CD4-positive, alpha-beta T cell treated with Interleukin-4 for 4 hours (primary cell): ENCODE data around the gene CYS1.
"Not testable (repeated sequence)": the region's sequence is repeated elsewhere in the genome, so short reads cannot be mapped to it uniquely, and the experiment has no call there.

Experiments used
- DNase-seq: peaks from one replicate; pipeline ENCODE4 v3.0.0-alpha.2; 2020

Gene CYS1

DNA sequence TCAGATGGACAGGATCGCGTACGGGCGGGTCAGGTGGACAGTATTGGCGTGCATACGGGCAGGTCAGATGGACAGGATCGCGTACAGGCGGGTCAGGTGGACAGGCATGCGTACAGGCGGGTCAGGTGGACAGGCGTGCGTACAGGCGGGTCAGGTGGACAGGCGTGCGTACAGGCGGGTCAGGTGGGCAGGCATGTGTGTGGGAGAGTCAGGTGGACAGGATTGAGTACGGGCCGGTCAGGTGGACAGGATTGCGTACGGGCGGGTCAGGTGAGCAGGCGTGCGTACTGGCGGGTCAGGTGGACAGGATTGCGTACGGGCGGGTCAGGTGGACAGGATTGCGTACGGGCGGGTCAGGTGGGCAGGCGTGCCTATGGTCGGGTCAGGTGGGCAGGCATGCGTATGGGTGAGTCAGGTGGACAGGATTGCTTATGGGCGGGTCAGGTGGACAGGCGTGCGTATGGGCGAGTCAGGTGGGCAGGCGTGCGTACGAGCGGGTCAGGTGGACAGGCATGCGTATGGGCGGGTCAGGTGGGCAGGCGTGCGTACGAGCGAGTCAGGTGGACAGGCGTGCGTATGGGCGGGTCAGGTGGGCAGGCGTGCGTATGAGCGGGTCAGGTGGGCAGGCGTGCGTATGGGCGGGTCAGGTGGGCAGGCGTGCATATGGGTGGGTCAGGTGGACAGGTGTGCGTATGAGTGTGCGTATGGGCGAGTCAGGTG is 68.4 kb downstream of the CYS1 start:
- DNase-seq = not testable (repeated sequence)

GRCh38 chr2:10010861-10011605 is 69.2 kb downstream of the CYS1 start:
- DNase-seq = not testable (repeated sequence)

GRCh38 chr2:10009811-10010781 is 70.1 kb downstream of the CYS1 start:
- DNase-seq = no peak

GRCh38 chr2:10009271-10009810 is 70.9 kb downstream of the CYS1 start:
- DNase-seq = no peak

DNA sequence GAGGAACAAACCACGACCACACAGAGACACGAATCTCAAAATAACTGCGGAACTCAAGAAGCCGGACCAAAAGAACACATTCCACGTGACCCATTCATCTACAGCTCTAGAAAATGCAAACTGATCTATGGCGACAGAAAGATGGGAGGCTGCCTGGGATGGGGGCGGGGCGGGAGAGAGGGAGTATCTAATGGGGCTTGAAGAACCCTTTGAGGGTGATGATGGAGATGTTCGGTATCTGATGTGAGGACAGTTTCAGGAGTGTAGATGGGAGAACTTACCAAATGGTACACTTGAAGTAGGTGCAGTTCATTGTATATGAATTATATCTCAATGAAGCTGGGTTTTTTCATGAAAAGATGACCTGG is 71.4 kb downstream of the CYS1 start:
- DNase-seq = no peak

GRCh38 chr2:10007921-10008808 is 72.0 kb downstream of the CYS1 start:
- DNase-seq = no peak

DNA sequence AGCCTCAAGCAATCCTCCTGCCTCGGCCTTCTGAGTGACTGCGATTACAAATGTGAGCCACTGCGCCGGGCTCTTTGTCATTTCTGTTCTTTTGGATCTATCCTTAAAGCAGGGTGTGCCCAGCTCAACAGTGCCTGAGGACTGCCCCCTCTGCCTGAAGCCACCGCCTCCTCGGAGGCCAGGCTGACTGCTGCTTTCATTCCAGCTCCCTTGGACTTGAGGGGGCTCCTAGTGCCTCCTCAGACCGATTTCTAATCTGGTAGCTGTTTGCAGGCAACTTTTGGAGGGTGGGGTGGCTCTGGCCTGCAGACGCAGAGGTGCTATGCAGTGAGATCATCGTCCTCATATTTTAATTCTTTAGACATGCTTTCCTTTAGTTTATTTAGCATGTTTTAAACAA is 72.8 kb downstream of the CYS1 start:
- no peak for DNase-seq
